Retinal pigment epithelial cell (primary cell): ENCODE data around the gene POPDC2.

Experiments used
- DNase-seq: peaks from one replicate; pipeline ENCODE4 v3.0.0-alpha.2; 2010; ENCODE audit warnings: low read depth
- H3K4me3 ChIP-seq: 2 replicates; pipeline ENCODE4 v1.5.1; 2011; ENCODE audit warnings: mild to moderate bottlenecking, low read length, control low read depth, moderate library complexity
- CTCF ChIP-seq: conservative IDR thresholded peaks from 2 replicates; pipeline ENCODE4 v1.5.1; 2011; ENCODE audit warnings: low read depth, low read length, control low read depth, inconsistent platforms

Gene POPDC2

GRCh38 chr3:119626196-119626595 lies 34.2 kb downstream of the POPDC2 start:
- no peak for DNase-seq
- no peak for TF ChIP-seq CTCF
- no peak overlapping the region for H3K4me3 ChIP-seq

GRCh38 chr3:119625451-119626153 lies 34.8 kb downstream of the POPDC2 start:
- TF ChIP-seq CTCF, result no peak
- no peak for DNase-seq
- no peak overlapping the region for H3K4me3 ChIP-seq

GRCh38 chr3:119624002-119624720 lies 36.2 kb downstream of the POPDC2 start:
- TF ChIP-seq CTCF, result no peak
- no peak overlapping the region for H3K4me3 ChIP-seq
- DNase-seq, result no peak

GRCh38 chr3:119620899-119621298 lies 39.5 kb downstream of the POPDC2 start:
- no peak for DNase-seq
- H3K4me3 ChIP-seq, result no peak overlapping the region
- no peak for TF ChIP-seq CTCF

GRCh38 chr3:119619094-119619493 lies 41.3 kb downstream of the POPDC2 start:
- no peak for TF ChIP-seq CTCF
- no peak overlapping the region for H3K4me3 ChIP-seq
- DNase-seq, result peak; percentile 74

- no peak for TF ChIP-seq CTCF
- DNase-seq, result no peak
- H3K4me3 ChIP-seq, result no peak overlapping the region
Measured at GRCh38 chr3:119616056-119616455, 44.3 kb downstream of the POPDC2 start.

GRCh38 chr3:119613872-119614271 lies 46.5 kb downstream of the POPDC2 start:
- TF ChIP-seq CTCF, result no peak
- no peak overlapping the region for H3K4me3 ChIP-seq
- no peak for DNase-seq
